Vagina (tissue), 2 donors: Measurements from ENCODE around the gene TEAD1.

Experiments
- CTCF ChIP-seq, 3 experiments: fragments of 450-650 bp in 2 of 3; fragments of 200-600 bp in 1 of 3; sonication (generic) in 1 of 3; IDR thresholded peaks; one replicate each; pipeline ENCODE4 v1.5.1; 2017 to 2019; ENCODE audit warnings: antibody characterized with exemption in 3 of 3, mild to moderate bottlenecking in 2 of 3, moderate library complexity in 2 of 3
- POLR2A ChIP-seq, 2 donors: fragments of 450-650 bp; IDR thresholded peaks; one replicate each; pipeline ENCODE4 v1.6.1; 2017; ENCODE audit warnings: antibody characterized with exemption in 2 of 2, mild to moderate bottlenecking in 2 of 2, moderate library complexity in 2 of 2
- POLR2AphosphoS5 ChIP-seq, 2 donors: sonication (generic); formaldehyde crosslinking; IDR thresholded peaks; one replicate each; pipeline ENCODE4 v1.9.0; 2017; ENCODE audit warnings: antibody characterized with exemption in 2 of 2, mild to moderate bottlenecking in 2 of 2, low read depth in 1 of 2; ENCODE audit not compliant: insufficient read depth in 1 of 2

- TF ChIP-seq CTCF (IDR thresholded peaks at IDR 0.05) (no peak), POLR2A (IDR thresholded peaks at IDR 0.05) (no peak), POLR2AphosphoS5 (IDR thresholded peaks at IDR 0.05; ENCODE audit: insufficient read depth in 1 of 2, low read depth in 1 of 2) (no peak)
Measured at GRCh38 chr11:12674571-12674935, 332 bp downstream of the TEAD1 start.
